H1 (cell line): ENCODE data around the gene TEX54. TPM values are rescaled to one million over a fixed set of nuclear protein-coding genes. Genes with fewer than 3 reads are reported as not detected.

Experiments
- ASH2L ChIP-seq: fragments of 200-600, 300-600 bp; sonication (generic); IDR thresholded peaks from one replicate; pipeline ENCODE4 v1.7.1; 2017; ENCODE audit warnings: low read length
- CBX5 ChIP-seq: fragments of 300-800, 300-1000 bp; sonication (generic); IDR thresholded peaks from 2 replicates; pipeline ENCODE4 v1.7.1; 2016; ENCODE audit warnings: antibody characterized with exemption, low read length, low read depth
- CHD1 ChIP-seq: IDR thresholded peaks from 2 replicates; pipeline ENCODE4 v1.6.1; 2012; ENCODE audit warnings: low read depth, low read length, improper control_type of control experiment
- CTBP2 ChIP-seq: IDR thresholded peaks from 2 replicates; pipeline ENCODE4 v1.7.0; 2011; ENCODE audit warnings: borderline replicate concordance, mild to moderate bottlenecking, moderate library complexity, mixed read lengths, low read length; ENCODE audit not compliant: insufficient read depth, insufficient read length
- GTF2F1 ChIP-seq: IDR thresholded peaks from 2 replicates; pipeline ENCODE4 v1.6.1; 2012; ENCODE audit warnings: low read depth, low read length, improper control_type of control experiment, borderline replicate concordance
- HDAC2 ChIP-seq, 2 experiments: fragments of 300-600 bp in 1 of 2; sonication (generic) in 1 of 2; IDR thresholded peaks; 2 replicates each; pipeline ENCODE4 v1.6.1; 2011 to 2012; ENCODE audit warnings: low read depth in 2 of 2, low read length in 2 of 2, mild to moderate bottlenecking in 2 of 2, moderate library complexity in 2 of 2, borderline replicate concordance in 1 of 2, inconsistent platforms in 1 of 2
- KDM5A ChIP-seq: fragments of 200-600 bp; IDR thresholded peaks from 2 replicates; pipeline ENCODE4 v1.7.1; 2012; ENCODE audit warnings: mild to moderate bottlenecking, low read length, inconsistent platforms, mixed read lengths
- MAFK ChIP-seq: IDR thresholded peaks from 2 replicates; pipeline ENCODE4 v1.6.1; 2012; ENCODE audit warnings: low read depth, mild to moderate bottlenecking, improper control_type of control experiment, low read length
- NRF1 ChIP-seq: IDR thresholded peaks from 2 replicates; pipeline ENCODE4 v1.6.1; 2011; ENCODE audit warnings: mild to moderate bottlenecking, low read depth, low read length, improper control_type of control experiment
- PHF8 ChIP-seq: fragments of 200-600 bp; sonication (generic); conservative IDR thresholded peaks from 2 replicates; pipeline ENCODE4 v1.7.1; 2012; ENCODE audit warnings: low read depth, mild to moderate bottlenecking, inconsistent platforms, low read length, moderate library complexity
- POLR2AphosphoS5 ChIP-seq: IDR thresholded peaks from 2 replicates; pipeline ENCODE4 v1.6.1; 2011; ENCODE audit warnings: low read depth, low read length
- RBBP5 ChIP-seq: IDR thresholded peaks from 2 replicates; pipeline ENCODE4 v1.7.1; 2012; ENCODE audit warnings: low read depth, mild to moderate bottlenecking, inconsistent platforms, low read length, moderate library complexity, borderline replicate concordance
- RXRA ChIP-seq: IDR thresholded peaks from 2 replicates; pipeline ENCODE4 v1.6.1; 2011; ENCODE audit warnings: low read depth, mild to moderate bottlenecking, low read length, moderate library complexity; ENCODE audit not compliant: insufficient read depth
- SIRT6 ChIP-seq: IDR thresholded peaks from one replicate; pipeline ENCODE4 v1.7.1; 2012; ENCODE audit warnings: low read length, inconsistent platforms
- SIX5 ChIP-seq: IDR thresholded peaks from 2 replicates; pipeline ENCODE4 v1.6.1; 2011; ENCODE audit warnings: mild to moderate bottlenecking, low read depth, low read length
- SP2 ChIP-seq: IDR thresholded peaks from 2 replicates; pipeline ENCODE4 v1.6.1; 2012; ENCODE audit warnings: mild to moderate bottlenecking, low read length, inconsistent platforms
- SP4 ChIP-seq: IDR thresholded peaks from 2 replicates; pipeline ENCODE4 v1.6.1; 2012; ENCODE audit warnings: low read length, inconsistent platforms
- TAF7 ChIP-seq: optimal IDR thresholded peaks from 2 replicates; pipeline ENCODE3; 2011; ENCODE audit warnings: low read depth, mild to moderate bottlenecking, inconsistent platforms, low read length, moderate library complexity, borderline replicate concordance
- TEAD4 ChIP-seq: IDR thresholded peaks from 2 replicates; pipeline ENCODE4 v1.6.1; 2012; ENCODE audit warnings: low read depth, low read length, inconsistent platforms, mixed read lengths
- polyA plus RNA-seq, 7 experiments: library from polyadenylated mRNA; depleted of rRNA in 3 of 7; stranded (reverse) in 5 of 7; unstranded in 2 of 7; fragments of >200 nt in 5 of 7; fragments of 200-250 nt in 2 of 7; gene quantifications; 1 replicate in 5 of 7; 2 replicates in 1 of 7; 4 replicates in 1 of 7; pipeline versions ENCODE4 v1.2.1 to v1.2.3, GENCODE V29; 2011 to 2013; ENCODE audit warnings: missing spikeins in 2 of 7, mixed read lengths in 2 of 7
- total RNA-seq: library from RNA; stranded (reverse); fragmentation: NEBNext Ultra II Directional; extraction: Animal tissue kit (Norgen Biotek cat#: 25700); gene quantifications from 2 replicates; pipeline ENCODE4 v1.2.1, GENCODE V29; 2021
- TF ChIP-seq, protein P1 (sequence below): IDR thresholded peaks from 2 replicates; pipeline ENCODE4 v1.6.1; 2012; ENCODE audit warnings: inconsistent platforms
- TF ChIP-seq, protein P2 (sequence below): IDR thresholded peaks from 2 replicates; pipeline ENCODE4 v1.6.1; 2011; ENCODE audit warnings: low read depth, mild to moderate bottlenecking, low read length; ENCODE audit not compliant: insufficient read depth
- TF ChIP-seq, protein P3 (sequence below): IDR thresholded peaks from 2 replicates; pipeline ENCODE4 v1.6.1; 2012; ENCODE audit warnings: inconsistent platforms

Gene TEX54
- total and polyA plus RNA-seq, 2 of the 8 experiments (the other 6 are each of a cell fraction or from before 2014, with no cell fraction given): 1.2 TPM; not detected in 1

DNA sequence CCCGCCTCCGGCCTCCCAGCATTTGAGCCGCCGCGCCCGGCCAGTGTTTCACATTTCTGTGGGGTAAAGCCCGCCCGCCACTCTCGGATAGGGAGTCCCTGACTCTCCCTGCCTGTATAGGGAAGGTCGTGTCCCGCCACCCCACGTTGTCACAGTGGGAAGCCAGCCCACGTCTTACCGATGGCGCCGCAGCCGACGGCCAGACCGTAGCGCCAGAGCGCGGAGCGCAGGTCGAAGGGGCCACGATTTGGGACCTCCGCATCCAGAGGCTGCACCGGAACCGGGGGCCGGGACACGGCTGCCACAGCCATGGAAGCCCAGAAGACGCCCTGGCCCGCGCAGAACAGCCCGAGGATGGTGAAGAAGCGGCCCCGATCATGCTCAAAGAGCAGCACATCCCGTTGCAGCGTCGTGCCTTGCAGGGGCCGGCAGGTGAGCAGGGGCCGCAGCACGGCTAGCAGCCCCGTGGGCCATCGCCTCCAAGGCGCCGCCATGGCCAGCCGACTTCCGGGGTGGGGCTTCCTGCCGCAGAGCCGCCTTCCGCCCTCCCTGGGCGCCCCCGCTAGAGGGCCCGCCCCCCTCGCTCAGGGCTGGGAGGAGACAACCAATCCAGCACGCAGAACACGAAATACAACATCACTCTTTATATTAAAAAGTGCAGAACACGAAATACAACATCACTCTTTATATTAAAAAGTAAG is 41.0 kb downstream of the TEX54 start, which contains the start of gene TMEM223 (continued):
- TF ChIP-seq SIRT6 (no peak), PHF8 (peak; percentile 99), ASH2L (peak; percentile 77), SP4 (no peak; the same call in 1 of the 2 replicates), CBX5 (no peak), KDM5A (peak; percentile 74; the same call in 1 of the 2 replicates), RXRA (no peak), TAF7 (peak; percentile 69), RBBP5 (peak; percentile 47; the same call in 1 of the 2 replicates), GTF2F1 (no peak), NRF1 (no peak), POLR2AphosphoS5 (peak; percentile 89), SP2 (no peak), TEAD4 (no peak), HDAC2 (IDR thresholded peaks at IDR 0.05; ENCODE audit: borderline replicate concordance in 1 of 2, low read depth in 2 of 2, low read length in 2 of 2) (0 out of 4 replicates have a peak, but pooled peaks of 1 of the 2 experiments have one; percentile 55), MAFK (no peak), CHD1 (no peak), CTBP2 (no peak), SIX5 (no peak)
- TF ChIP-seq, protein P1, sequence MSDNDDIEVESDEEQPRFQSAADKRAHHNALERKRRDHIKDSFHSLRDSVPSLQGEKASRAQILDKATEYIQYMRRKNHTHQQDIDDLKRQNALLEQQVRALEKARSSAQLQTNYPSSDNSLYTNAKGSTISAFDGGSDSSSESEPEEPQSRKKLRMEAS: peak; percentile 80
- TF ChIP-seq, protein P2, sequence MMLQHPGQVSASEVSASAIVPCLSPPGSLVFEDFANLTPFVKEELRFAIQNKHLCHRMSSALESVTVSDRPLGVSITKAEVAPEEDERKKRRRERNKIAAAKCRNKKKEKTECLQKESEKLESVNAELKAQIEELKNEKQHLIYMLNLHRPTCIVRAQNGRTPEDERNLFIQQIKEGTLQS: no peak
- TF ChIP-seq, protein P3, sequence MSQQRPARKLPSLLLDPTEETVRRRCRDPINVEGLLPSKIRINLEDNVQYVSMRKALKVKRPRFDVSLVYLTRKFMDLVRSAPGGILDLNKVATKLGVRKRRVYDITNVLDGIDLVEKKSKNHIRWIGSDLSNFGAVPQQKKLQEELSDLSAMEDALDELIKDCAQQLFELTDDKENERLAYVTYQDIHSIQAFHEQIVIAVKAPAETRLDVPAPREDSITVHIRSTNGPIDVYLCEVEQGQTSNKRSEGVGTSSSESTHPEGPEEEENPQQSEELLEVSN: peak; percentile 57; the same call in 1 of the 2 replicates
